ENCODE data around the gene FBL. TPM values are rescaled to one million over a fixed set of nuclear protein-coding genes. Genes with fewer than 3 reads are reported as not detected.
A peak's percentile ranks its signal among the peaks of the same experiment; 100 is the strongest.

The FBL gene
- total and polyA plus RNA-seq, 2 donors, result 185 to 208 TPM

DNA sequence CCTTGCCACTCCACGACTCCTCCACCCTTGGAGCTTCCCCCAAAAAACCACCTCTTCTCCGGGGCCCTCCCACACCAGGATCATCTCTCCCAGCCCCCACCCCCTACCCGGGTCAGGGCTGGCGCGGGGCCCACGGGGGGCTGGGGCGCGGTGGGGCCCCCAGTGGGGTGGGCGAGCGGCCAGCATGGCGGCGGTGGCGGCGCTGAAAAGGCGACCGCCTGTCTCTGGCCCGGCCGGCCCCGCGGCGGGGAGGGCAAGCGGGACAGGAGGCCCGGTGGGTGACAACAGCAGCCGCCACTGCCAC is 13.1 kb downstream of the FBL start:
- H3K27ac ChIP-seq (ENCODE audit: low read depth in 1 of 2, low read length in 1 of 2), result peak overlapping the region; percentile 68 to 89
- peak overlapping the region; percentile 96 to 99 for H3K4me3 ChIP-seq (ENCODE audit: low read length in 2 of 2)
- H3K9me3 ChIP-seq (ENCODE audit: control insufficient read depth in 2 of 2, insufficient read depth in 1 of 2, low read length in 1 of 2), result peaks cover 0 to 5% of the 10 kb centered on the region in 2 donors
- no peak for DNase-seq (ENCODE audit: low read depth in 6 of 9, low spot score in 9 of 9)
- H3K27me3 ChIP-seq (ENCODE audit: control insufficient read depth in 2 of 2, insufficient read depth in 1 of 2, low read length in 1 of 2), result no peaks in the 10 kb centered on the region
- peaks cover 52 to 68% of the 10 kb centered on the region in 2 donors for H3K36me3 ChIP-seq (ENCODE audit: control insufficient read depth in 2 of 2, insufficient read depth in 2 of 2, low read length in 1 of 2)
- H3K4me1 ChIP-seq (ENCODE audit: control insufficient read depth in 2 of 2, insufficient read depth in 2 of 2, low read length in 2 of 2), result peaks cover 22 to 24% of the 10 kb centered on the region in 2 donors
- WGBS, result 2% methylated on average over 24 of the region's 24 CpGs

DNA sequence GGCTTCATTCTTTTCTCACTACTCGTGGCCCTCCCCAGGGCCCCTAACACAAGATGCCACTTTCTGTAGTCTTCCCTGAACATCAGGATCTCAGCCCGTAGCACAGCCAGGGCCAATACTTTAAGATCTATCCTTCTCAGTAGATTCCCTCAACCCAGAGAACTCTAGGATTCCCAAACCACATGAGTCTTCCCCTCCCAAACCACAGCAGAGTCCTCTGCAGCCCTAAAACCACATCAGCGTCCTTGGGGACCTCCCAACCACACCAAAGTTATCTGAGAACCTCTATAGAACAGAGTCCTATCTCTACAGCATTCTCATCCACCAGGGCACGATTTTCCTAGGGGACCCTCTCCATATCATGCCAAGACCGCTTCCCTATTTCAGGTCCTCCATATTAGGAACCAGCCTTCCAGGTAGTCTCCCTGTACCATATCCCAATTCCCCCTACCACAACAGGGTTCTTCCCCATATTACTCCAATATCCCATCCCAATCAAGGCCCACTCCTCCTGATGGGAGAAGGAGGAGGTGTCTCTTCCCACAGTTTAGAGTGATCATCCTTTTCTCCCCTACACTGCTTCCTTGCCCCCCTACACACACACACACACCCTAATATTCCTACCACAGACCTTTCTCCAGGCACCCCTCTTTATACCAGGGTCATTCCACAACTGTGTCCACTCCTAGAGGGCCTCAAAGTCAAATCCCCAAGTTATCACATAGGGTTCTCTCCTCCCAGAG is 13.7 kb downstream of the FBL start:
- Histone ChIP-seq H3K27me3 (ENCODE audit: control insufficient read depth in 2 of 2, insufficient read depth in 1 of 2, low read length in 1 of 2) (no peaks in the 10 kb centered on the region), H3K27ac (ENCODE audit: low read depth in 1 of 2, low read length in 1 of 2) (peak overlapping the region; percentile 43 to 46), H3K9me3 (ENCODE audit: control insufficient read depth in 2 of 2, insufficient read depth in 1 of 2, low read length in 1 of 2) (peaks cover 0 to 5% of the 10 kb centered on the region in 2 donors), H3K36me3 (ENCODE audit: control insufficient read depth in 2 of 2, insufficient read depth in 2 of 2, low read length in 1 of 2) (peaks cover 52 to 68% of the 10 kb centered on the region in 2 donors), H3K4me3 (ENCODE audit: low read length in 2 of 2) (peak overlapping the region; percentile 96 to 99), H3K4me1 (ENCODE audit: control insufficient read depth in 2 of 2, insufficient read depth in 2 of 2, low read length in 2 of 2) (peaks cover 22 to 24% of the 10 kb centered on the region in 2 donors)
- 35% methylated on average over 5 of the region's 5 CpGs for WGBS
- peak in 1 of 9 donors; percentile 26 for DNase-seq (ENCODE audit: low read depth in 6 of 9, low spot score in 9 of 9)

DNA sequence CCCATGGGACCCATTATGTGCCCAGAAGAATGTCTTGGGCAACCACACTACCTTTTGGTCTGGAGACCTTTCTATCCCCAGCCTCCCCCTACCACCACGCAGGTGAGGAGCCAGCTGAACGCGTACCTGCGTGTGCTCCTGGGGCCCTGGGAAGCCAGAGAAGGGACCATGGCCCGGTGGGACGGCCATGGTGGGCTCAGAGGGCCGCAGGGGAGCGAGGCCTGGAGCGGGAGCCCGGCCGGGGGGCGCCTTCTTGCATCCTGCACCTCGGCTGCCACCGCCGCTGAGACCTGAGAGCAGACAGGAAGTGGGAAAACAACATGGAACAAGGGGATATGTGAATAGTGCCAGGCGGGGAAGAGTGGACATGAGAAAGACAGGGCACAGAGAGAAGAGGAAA is 14.5 kb downstream of the FBL start:
- Histone ChIP-seq H3K27me3 (ENCODE audit: control insufficient read depth in 2 of 2, insufficient read depth in 1 of 2, low read length in 1 of 2) (no peaks in the 10 kb centered on the region), H3K4me3 (ENCODE audit: low read length in 2 of 2) (no peak overlapping the region), H3K27ac (ENCODE audit: low read depth in 1 of 2, low read length in 1 of 2) (no peak overlapping the region), H3K36me3 (ENCODE audit: control insufficient read depth in 2 of 2, insufficient read depth in 2 of 2, low read length in 1 of 2) (peaks cover 53 to 66% of the 10 kb centered on the region in 2 donors), H3K9me3 (ENCODE audit: control insufficient read depth in 2 of 2, insufficient read depth in 1 of 2, low read length in 1 of 2) (peaks cover 0 to 5% of the 10 kb centered on the region in 2 donors), H3K4me1 (ENCODE audit: control insufficient read depth in 2 of 2, insufficient read depth in 2 of 2, low read length in 2 of 2) (peaks cover 22 to 24% of the 10 kb centered on the region in 2 donors)
- WGBS, result 97% methylated on average over 16 of the region's 16 CpGs
- no peak for DNase-seq (ENCODE audit: low read depth in 6 of 9, low spot score in 9 of 9)

DNA sequence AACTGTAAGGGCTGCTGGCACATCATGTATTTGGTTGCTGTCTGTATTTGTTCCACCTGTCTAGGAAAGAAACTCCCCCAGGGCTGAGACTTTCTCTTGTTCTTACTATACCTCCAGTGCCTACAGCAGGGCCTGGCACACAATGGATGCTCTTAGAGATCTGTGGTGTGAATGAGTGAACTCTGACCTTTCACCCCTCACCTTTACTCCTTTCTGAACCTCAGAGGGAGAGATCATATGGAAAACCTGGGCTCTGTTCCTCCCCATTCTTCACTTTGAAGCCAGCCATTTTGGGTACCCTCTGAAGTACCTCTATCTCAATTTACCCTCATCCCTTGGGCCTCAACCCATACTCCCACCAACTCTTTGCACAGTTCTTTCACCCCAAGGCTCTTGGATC is 15.3 kb downstream of the FBL start:
- H3K4me3 ChIP-seq (ENCODE audit: low read length in 2 of 2), result no peak overlapping the region
- peaks cover 55 to 65% of the 10 kb centered on the region in 2 donors for H3K36me3 ChIP-seq (ENCODE audit: control insufficient read depth in 2 of 2, insufficient read depth in 2 of 2, low read length in 1 of 2)
- no peaks in the 10 kb centered on the region for H3K27me3 ChIP-seq (ENCODE audit: control insufficient read depth in 2 of 2, insufficient read depth in 1 of 2, low read length in 1 of 2)
- H3K27ac ChIP-seq (ENCODE audit: low read depth in 1 of 2, low read length in 1 of 2), result no peak overlapping the region
- DNase-seq (ENCODE audit: low read depth in 6 of 9, low spot score in 9 of 9), result no peak
- peaks cover 22 to 24% of the 10 kb centered on the region in 2 donors for H3K4me1 ChIP-seq (ENCODE audit: control insufficient read depth in 2 of 2, insufficient read depth in 2 of 2, low read length in 2 of 2)
- peaks cover 0 to 5% of the 10 kb centered on the region in 2 donors for H3K9me3 ChIP-seq (ENCODE audit: control insufficient read depth in 2 of 2, insufficient read depth in 1 of 2, low read length in 1 of 2)

DNA sequence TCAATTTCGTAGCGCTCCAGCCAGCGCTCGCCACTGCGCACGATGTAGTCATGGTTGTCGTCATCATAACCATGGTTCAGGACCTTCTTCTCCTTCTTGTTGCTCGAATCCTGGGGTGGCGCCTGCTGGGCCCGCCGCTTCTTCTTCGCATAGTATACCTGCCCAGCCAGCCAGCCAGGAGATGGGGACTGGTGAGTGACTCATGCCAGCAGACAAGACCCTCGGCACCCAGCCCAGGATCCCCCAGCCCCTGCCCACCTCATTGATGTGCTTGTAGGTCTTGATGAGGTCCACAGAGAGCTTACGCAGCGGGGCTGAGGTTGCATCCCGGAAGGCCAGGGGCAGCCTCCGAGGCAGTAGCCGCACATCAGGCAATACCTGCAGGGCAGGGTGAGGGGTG is 15.8 kb downstream of the FBL start:
- 98% methylated on average over 18 of the region's 18 CpGs for WGBS
- Histone ChIP-seq H3K27me3 (ENCODE audit: control insufficient read depth in 2 of 2, insufficient read depth in 1 of 2, low read length in 1 of 2) (no peaks in the 10 kb centered on the region), H3K4me1 (ENCODE audit: control insufficient read depth in 2 of 2, insufficient read depth in 2 of 2, low read length in 2 of 2) (peaks cover 22 to 24% of the 10 kb centered on the region in 2 donors), H3K36me3 (ENCODE audit: control insufficient read depth in 2 of 2, insufficient read depth in 2 of 2, low read length in 1 of 2) (peaks cover 60 to 66% of the 10 kb centered on the region in 2 donors), H3K9me3 (ENCODE audit: control insufficient read depth in 2 of 2, insufficient read depth in 1 of 2, low read length in 1 of 2) (peaks cover 0 to 5% of the 10 kb centered on the region in 2 donors), H3K27ac (ENCODE audit: low read depth in 1 of 2, low read length in 1 of 2) (no peak overlapping the region), H3K4me3 (ENCODE audit: low read length in 2 of 2) (no peak overlapping the region)
- no peak for DNase-seq (ENCODE audit: low read depth in 6 of 9, low spot score in 9 of 9)

DNA sequence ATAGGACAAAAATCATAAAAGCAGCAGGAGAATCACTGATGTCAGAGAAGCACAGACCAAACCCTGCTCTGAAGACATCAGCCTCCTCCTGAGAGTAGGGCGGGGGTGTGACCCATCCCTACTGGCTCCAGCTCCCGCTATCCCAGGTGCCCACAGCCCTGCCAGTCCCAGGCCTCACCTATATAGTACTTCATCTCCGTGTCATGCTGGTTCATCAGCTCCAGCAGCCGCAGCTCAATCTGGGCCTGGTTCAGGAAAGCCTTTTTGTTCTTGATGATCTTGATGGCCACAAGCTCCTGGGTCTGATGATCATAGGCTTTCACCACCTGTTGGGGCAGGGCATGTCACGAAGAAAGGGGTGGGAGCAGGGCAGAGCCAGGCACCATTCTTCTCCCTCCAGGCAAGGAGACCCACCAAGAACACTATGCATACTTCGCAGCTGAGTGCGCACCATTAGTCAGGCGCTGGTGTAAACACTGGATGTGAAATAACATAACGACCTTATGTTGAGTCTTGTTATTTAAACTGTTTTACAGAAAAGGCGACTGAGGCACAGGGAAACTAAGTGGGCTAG is 16.4 kb downstream of the FBL start:
- Histone ChIP-seq H3K4me3 (ENCODE audit: low read length in 2 of 2) (no peak overlapping the region), H3K36me3 (ENCODE audit: control insufficient read depth in 2 of 2, insufficient read depth in 2 of 2, low read length in 1 of 2) (peaks cover 62 to 65% of the 10 kb centered on the region in 2 donors), H3K27me3 (ENCODE audit: control insufficient read depth in 2 of 2, insufficient read depth in 1 of 2, low read length in 1 of 2) (no peaks in the 10 kb centered on the region), H3K9me3 (ENCODE audit: control insufficient read depth in 2 of 2, insufficient read depth in 1 of 2, low read length in 1 of 2) (peaks cover 0 to 5% of the 10 kb centered on the region in 2 donors), H3K4me1 (ENCODE audit: control insufficient read depth in 2 of 2, insufficient read depth in 2 of 2, low read length in 2 of 2) (peaks cover 27 to 29% of the 10 kb centered on the region in 2 donors), H3K27ac (ENCODE audit: low read depth in 1 of 2, low read length in 1 of 2) (no peak overlapping the region)
- DNase-seq (ENCODE audit: low read depth in 6 of 9, low spot score in 9 of 9), result no peak
- WGBS, result 99% methylated on average over 10 of the region's 10 CpGs

DNA sequence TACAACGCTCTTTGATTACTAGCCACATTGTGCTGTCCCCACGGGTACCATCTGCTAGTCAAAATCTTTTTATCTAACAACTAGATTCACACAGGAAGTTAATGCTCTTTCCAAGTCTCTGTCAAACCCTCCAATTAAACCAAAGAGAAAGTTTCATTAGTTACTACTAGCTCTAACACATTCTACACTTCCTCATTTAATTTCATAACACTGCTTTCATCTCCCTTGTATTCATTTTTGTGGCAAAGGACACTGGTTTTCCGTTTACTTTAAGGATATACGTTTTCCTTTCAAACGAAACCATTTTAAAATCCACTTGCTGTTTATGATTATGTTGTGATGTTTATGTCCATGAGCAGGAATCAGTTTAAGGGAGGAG is 17.5 kb downstream of the FBL start:
- DNase-seq (ENCODE audit: low read depth in 6 of 9, low spot score in 9 of 9), result no peak
- H3K4me1 ChIP-seq (ENCODE audit: control insufficient read depth in 2 of 2, insufficient read depth in 2 of 2, low read length in 2 of 2), result peaks cover 27 to 29% of the 10 kb centered on the region in 2 donors
- WGBS, result 86% methylated on average over 5 of the region's 5 CpGs
- peaks cover 60 to 62% of the 10 kb centered on the region in 2 donors for H3K36me3 ChIP-seq (ENCODE audit: control insufficient read depth in 2 of 2, insufficient read depth in 2 of 2, low read length in 1 of 2)
- peaks cover 0 to 3% of the 10 kb centered on the region in 2 donors for H3K9me3 ChIP-seq (ENCODE audit: control insufficient read depth in 2 of 2, insufficient read depth in 1 of 2, low read length in 1 of 2)
- no peaks in the 10 kb centered on the region for H3K27me3 ChIP-seq (ENCODE audit: control insufficient read depth in 2 of 2, insufficient read depth in 1 of 2, low read length in 1 of 2)
- H3K27ac ChIP-seq (ENCODE audit: low read depth in 1 of 2, low read length in 1 of 2), result no peak overlapping the region
- no peak overlapping the region for H3K4me3 ChIP-seq (ENCODE audit: low read length in 2 of 2)

DNA sequence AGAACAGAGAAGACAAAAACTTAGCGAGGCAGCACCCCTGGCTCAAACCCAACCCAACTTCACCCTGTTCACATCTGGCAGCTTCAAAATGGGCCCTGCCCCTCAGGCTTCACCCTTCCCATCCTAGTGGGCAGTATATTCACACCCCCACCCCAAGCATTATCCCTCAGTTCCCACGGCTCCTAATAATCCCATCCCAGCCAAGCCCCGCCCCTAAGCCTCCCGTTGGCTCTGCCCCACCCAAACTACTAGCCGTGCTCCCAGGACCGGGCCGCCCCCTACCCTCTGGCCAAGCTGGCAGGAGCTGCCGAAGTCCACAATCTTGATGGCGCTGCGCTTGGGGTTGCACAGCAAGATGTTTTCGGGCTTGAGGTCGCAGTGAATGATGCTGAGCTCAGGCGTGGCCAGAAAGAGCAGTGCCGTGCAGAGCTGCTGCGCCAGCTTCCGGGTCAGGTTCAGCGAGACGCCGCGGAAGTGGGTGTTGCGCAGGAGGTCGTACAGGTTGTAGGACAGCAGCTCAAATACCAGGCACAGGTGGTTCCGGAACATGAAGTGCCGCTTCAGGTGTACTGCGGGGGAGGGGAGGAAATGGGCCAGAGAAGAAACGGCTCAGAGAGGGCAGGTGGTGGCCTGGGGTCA is 18.0 kb downstream of the FBL start:
- no peak for DNase-seq (ENCODE audit: low read depth in 6 of 9, low spot score in 9 of 9)
- H3K27ac ChIP-seq (ENCODE audit: low read depth in 1 of 2, low read length in 1 of 2), result no peak overlapping the region
- no peaks in the 10 kb centered on the region for H3K27me3 ChIP-seq (ENCODE audit: control insufficient read depth in 2 of 2, insufficient read depth in 1 of 2, low read length in 1 of 2)
- no peak overlapping the region for H3K4me3 ChIP-seq (ENCODE audit: low read length in 2 of 2)
- no peaks in the 10 kb centered on the region for H3K9me3 ChIP-seq (ENCODE audit: control insufficient read depth in 2 of 2, insufficient read depth in 1 of 2, low read length in 1 of 2)
- 96% methylated on average over 26 of the region's 26 CpGs for WGBS
- H3K4me1 ChIP-seq (ENCODE audit: control insufficient read depth in 2 of 2, insufficient read depth in 2 of 2, low read length in 2 of 2), result peaks cover 29 to 32% of the 10 kb centered on the region in 2 donors
- H3K36me3 ChIP-seq (ENCODE audit: control insufficient read depth in 2 of 2, insufficient read depth in 2 of 2, low read length in 1 of 2), result peaks cover 60 to 62% of the 10 kb centered on the region in 2 donors

DNA sequence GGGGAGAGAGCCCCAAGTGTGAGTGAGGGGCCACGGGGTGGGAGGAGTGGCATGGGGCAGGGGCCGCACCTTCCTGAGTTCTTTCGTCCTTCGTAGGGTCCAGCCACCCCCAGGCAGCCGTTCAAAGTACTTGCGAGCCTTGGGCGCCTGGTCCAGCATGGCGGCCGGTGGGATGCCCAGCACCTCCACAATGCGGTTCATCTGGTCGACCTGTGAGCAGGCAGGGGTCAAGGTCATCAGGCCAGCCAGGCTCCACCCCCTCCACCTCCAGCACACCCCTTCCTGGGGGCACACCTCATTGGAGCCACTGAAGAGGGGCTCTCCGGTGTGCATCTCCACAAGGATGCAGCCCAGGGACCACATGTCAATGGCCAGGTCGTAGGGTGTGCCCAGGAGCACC is 19.0 kb downstream of the FBL start:
- peaks cover 21 to 24% of the 10 kb centered on the region in 2 donors for H3K4me1 ChIP-seq (ENCODE audit: control insufficient read depth in 2 of 2, insufficient read depth in 2 of 2, low read length in 2 of 2)
- H3K27me3 ChIP-seq (ENCODE audit: control insufficient read depth in 2 of 2, insufficient read depth in 1 of 2, low read length in 1 of 2), result no peaks in the 10 kb centered on the region
- H3K36me3 ChIP-seq (ENCODE audit: control insufficient read depth in 2 of 2, insufficient read depth in 2 of 2, low read length in 1 of 2), result peaks cover 60 to 62% of the 10 kb centered on the region in 2 donors
- no peak for DNase-seq (ENCODE audit: low read depth in 6 of 9, low spot score in 9 of 9)
- 98% methylated on average over 13 of the region's 13 CpGs for WGBS
- H3K27ac ChIP-seq (ENCODE audit: low read depth in 1 of 2, low read length in 1 of 2), result no peak overlapping the region
- no peak overlapping the region for H3K4me3 ChIP-seq (ENCODE audit: low read length in 2 of 2)
- no peaks in the 10 kb centered on the region for H3K9me3 ChIP-seq (ENCODE audit: control insufficient read depth in 2 of 2, insufficient read depth in 1 of 2, low read length in 1 of 2)
